Testis (tissue), 2 donors: ENCODE results near the gene SCYGR5.

Experiments
- POLR2A ChIP-seq: fragments of 450-650 bp; IDR thresholded peaks from one replicate; pipeline ENCODE4 v1.6.1; 2017; ENCODE audit warnings: antibody characterized with exemption, mild to moderate bottlenecking, moderate library complexity
- TF ChIP-seq, protein P1 (sequence below), 3 experiments: fragments of 450-650 bp in 2 of 3; fragments of 200-600 bp in 1 of 3; sonication (generic) in 1 of 3; IDR thresholded peaks; one replicate each; pipeline ENCODE4 v1.5.1; 2016 to 2019; ENCODE audit warnings: antibody characterized with exemption in 3 of 3, mild to moderate bottlenecking in 2 of 3, moderate library complexity in 1 of 3

DNA sequence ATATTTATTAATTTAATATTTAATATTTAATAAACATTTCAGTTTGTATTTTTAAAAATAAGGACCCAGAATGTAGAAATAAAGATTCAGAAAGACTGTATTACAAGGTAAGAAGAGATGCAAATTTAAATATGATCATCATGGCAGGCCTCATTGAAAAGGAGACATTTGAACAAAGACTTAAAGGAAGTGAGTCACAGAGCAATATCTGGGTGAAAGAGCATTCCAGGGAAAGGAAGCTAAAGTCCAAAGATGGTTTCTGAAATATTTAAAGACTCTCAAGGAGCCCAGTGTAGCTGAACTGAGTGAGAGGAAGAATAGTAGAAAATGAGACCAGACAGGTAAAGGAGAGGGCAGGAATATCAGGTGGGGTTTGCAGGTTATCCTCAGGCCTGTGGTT lies 43.4 kb upstream of the SCYGR5 start:
- TF ChIP-seq, protein P1, sequence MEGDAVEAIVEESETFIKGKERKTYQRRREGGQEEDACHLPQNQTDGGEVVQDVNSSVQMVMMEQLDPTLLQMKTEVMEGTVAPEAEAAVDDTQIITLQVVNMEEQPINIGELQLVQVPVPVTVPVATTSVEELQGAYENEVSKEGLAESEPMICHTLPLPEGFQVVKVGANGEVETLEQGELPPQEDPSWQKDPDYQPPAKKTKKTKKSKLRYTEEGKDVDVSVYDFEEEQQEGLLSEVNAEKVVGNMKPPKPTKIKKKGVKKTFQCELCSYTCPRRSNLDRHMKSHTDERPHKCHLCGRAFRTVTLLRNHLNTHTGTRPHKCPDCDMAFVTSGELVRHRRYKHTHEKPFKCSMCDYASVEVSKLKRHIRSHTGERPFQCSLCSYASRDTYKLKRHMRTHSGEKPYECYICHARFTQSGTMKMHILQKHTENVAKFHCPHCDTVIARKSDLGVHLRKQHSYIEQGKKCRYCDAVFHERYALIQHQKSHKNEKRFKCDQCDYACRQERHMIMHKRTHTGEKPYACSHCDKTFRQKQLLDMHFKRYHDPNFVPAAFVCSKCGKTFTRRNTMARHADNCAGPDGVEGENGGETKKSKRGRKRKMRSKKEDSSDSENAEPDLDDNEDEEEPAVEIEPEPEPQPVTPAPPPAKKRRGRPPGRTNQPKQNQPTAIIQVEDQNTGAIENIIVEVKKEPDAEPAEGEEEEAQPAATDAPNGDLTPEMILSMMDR (IDR thresholded peaks at IDR 0.05) = no peak
- no peak for TF ChIP-seq POLR2A
